HepG2 (cell line): ENCODE measurements around the gene OSCP1. TPM values are rescaled to one million over a fixed set of nuclear protein-coding genes. Genes with fewer than 3 reads are reported as not detected.

ENCODE experiments used
- CC2D1A ChIP-seq: sonication (generic); formaldehyde crosslinking; IDR thresholded peaks from 2 replicates; pipeline ENCODE4 v1.8.1; 2023; ENCODE audit warnings: mild to moderate bottlenecking, missing genetic modification reagents
- DRAP1 ChIP-seq: IDR thresholded peaks from 2 replicates; pipeline ENCODE4 v1.6.1; 2016; ENCODE audit warnings: missing genetic modification reagents, missing compliant biosample characterization
- FOXA1 ChIP-seq, 2 experiments: fragments of 450-650 bp in 1 of 2; sonication (generic) in 1 of 2; formaldehyde crosslinking in 1 of 2; IDR thresholded peaks; 2 replicates each; pipeline versions ENCODE4 v1.4.0 to v1.6.1; 2016 to 2020; ENCODE audit warnings: missing genetic modification reagents in 1 of 2
- IRF2 ChIP-seq: IDR thresholded peaks from 2 replicates; pipeline ENCODE4 v1.6.1; 2018; ENCODE audit warnings: missing genetic modification reagents, missing compliant biosample characterization
- NFRKB ChIP-seq: fragments of 450-650 bp; IDR thresholded peaks from 2 replicates; pipeline ENCODE4 v1.6.1; 2017
- PCBP2 ChIP-seq: fragments of 200-400 bp; formaldehyde crosslinking; optimal IDR thresholded peaks from 2 replicates; pipeline ENCODE3; 2018; ENCODE audit warnings: low read length, low read depth; ENCODE audit not compliant: poor library complexity, severe bottlenecking
- PHF5A ChIP-seq: IDR thresholded peaks from one replicate; pipeline ENCODE4 v1.6.1; 2018; ENCODE audit warnings: low read depth, missing genetic modification reagents; ENCODE audit not compliant: unreplicated experiment
- SNAPC4 ChIP-seq: sonication (generic); formaldehyde crosslinking; IDR thresholded peaks from 2 replicates; pipeline ENCODE4 v1.4.0; 2020; ENCODE audit warnings: mild to moderate bottlenecking, missing genetic modification reagents
- TFDP2 ChIP-seq: sonication (generic); formaldehyde crosslinking; IDR thresholded peaks from 2 replicates; pipeline ENCODE4 v1.4.0; 2020; ENCODE audit warnings: missing genetic modification reagents
- ZNF205 ChIP-seq: IDR thresholded peaks from 2 replicates; pipeline ENCODE4 v1.6.1; 2018; ENCODE audit warnings: missing biosample characterization, missing genetic modification reagents
- ZNF512 ChIP-seq: sonication (generic); formaldehyde crosslinking; IDR thresholded peaks from 2 replicates; pipeline ENCODE4 v1.4.0; 2020; ENCODE audit warnings: mild to moderate bottlenecking, missing genetic modification reagents
- ZSCAN30 ChIP-seq: sonication (generic); formaldehyde crosslinking; IDR thresholded peaks from 2 replicates; pipeline ENCODE4 v1.5.0; 2020; ENCODE audit warnings: mild to moderate bottlenecking, missing genetic modification reagents
- polyA plus RNA-seq, 8 experiments: library from polyadenylated mRNA; depleted of rRNA in 3 of 8; stranded (reverse) in 7 of 8; unstranded in 1 of 8; fragments of >200 nt; fragmentation: Illumina TruSeq in 4 of 8; extraction: Trizol in 4 of 8; gene quantifications; 2 replicates each; pipeline versions ENCODE4 v1.2.1 to v1.2.3, GENCODE V29; 2011 to 2016; ENCODE audit warnings: low read depth in 4 of 8, missing spikeins in 1 of 8, mixed read lengths in 1 of 8; ENCODE audit not compliant: insufficient read depth in 1 of 8
- total RNA-seq, 5 experiments: library from RNA; depleted of rRNA; stranded (reverse); fragments of >200 nt; fragmentation: Illumina TruSeq; extraction: Trizol; gene quantifications; 2 replicates each; pipeline ENCODE4 v1.2.3, GENCODE V29; 2016; ENCODE audit warnings: low read depth in 1 of 5
- TF ChIP-seq, protein P1 (sequence below): sonication (generic); formaldehyde crosslinking; IDR thresholded peaks from 2 replicates; pipeline ENCODE4 v1.9.0; 2022; ENCODE audit warnings: low read depth, missing genetic modification reagents
- TF ChIP-seq, protein P2 (sequence below): sonication (generic); formaldehyde crosslinking; IDR thresholded peaks from 2 replicates; pipeline ENCODE4 v1.5.0; 2020; ENCODE audit warnings: missing genetic modification reagents
- TF ChIP-seq, protein P3 (sequence below): IDR thresholded peaks from 2 replicates; pipeline ENCODE4 v1.6.1; 2016; ENCODE audit warnings: missing compliant biosample characterization, missing genetic modification reagents, borderline replicate concordance

The OSCP1 gene
- total and polyA plus RNA-seq, 2 of the 13 experiments (the other 11 are each of a cell fraction or from before 2014, with no cell fraction given) = 0.60 to 0.84 TPM

- TF ChIP-seq FOXA1 (IDR thresholded peaks at IDR 0.05) (no peak), FOXA1 (CRISPR knock-in tag; IDR thresholded peaks at IDR 0.05) (peak; percentile 68), TFDP2 (peak; percentile 82), NFRKB (peak; percentile 55; the same call in 1 of the 2 replicates), ZNF512 (no peak), PHF5A (CRISPR knock-in tag) (peak; percentile 97), PCBP2 (no peak), ZSCAN30 (CRISPR knock-in tag) (no peak), CC2D1A (CRISPR knock-in tag) (no peak), SNAPC4 (no peak), ZNF205 (CRISPR knock-in tag) (peak; percentile 49; the same call in 1 of the 2 replicates), IRF2 (peak; percentile 97), DRAP1 (CRISPR knock-in tag) (peak; percentile 94)
- TF ChIP-seq, protein P1, sequence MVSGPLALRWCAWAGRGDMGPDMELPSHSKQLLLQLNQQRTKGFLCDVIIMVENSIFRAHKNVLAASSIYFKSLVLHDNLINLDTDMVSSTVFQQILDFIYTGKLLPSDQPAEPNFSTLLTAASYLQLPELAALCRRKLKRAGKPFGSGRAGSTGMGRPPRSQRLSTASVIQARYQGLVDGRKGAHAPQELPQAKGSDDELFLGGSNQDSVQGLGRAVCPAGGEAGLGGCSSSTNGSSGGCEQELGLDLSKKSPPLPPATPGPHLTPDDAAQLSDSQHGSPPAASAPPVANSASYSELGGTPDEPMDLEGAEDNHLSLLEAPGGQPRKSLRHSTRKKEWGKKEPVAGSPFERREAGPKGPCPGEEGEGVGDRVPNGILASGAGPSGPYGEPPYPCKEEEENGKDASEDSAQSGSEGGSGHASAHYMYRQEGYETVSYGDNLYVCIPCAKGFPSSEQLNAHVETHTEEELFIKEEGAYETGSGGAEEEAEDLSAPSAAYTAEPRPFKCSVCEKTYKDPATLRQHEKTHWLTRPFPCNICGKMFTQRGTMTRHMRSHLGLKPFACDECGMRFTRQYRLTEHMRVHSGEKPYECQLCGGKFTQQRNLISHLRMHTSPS = peak; percentile 42; the same call in 1 of the 2 replicates
- TF ChIP-seq, protein P2, sequence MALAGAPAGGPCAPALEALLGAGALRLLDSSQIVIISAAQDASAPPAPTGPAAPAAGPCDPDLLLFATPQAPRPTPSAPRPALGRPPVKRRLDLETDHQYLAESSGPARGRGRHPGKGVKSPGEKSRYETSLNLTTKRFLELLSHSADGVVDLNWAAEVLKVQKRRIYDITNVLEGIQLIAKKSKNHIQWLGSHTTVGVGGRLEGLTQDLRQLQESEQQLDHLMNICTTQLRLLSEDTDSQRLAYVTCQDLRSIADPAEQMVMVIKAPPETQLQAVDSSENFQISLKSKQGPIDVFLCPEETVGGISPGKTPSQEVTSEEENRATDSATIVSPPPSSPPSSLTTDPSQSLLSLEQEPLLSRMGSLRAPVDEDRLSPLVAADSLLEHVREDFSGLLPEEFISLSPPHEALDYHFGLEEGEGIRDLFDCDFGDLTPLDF (CRISPR knock-in tag) = peak; percentile 45; the same call in 1 of the 2 replicates
- TF ChIP-seq, protein P3, sequence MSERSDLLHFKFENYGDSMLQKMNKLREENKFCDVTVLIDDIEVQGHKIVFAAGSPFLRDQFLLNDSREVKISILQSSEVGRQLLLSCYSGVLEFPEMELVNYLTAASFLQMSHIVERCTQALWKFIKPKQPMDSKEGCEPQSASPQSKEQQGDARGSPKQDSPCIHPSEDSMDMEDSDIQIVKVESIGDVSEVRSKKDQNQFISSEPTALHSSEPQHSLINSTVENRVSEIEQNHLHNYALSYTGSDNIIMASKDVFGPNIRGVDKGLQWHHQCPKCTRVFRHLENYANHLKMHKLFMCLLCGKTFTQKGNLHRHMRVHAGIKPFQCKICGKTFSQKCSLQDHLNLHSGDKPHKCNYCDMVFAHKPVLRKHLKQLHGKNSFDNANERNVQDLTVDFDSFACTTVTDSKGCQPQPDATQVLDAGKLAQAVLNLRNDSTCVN (CRISPR knock-in tag) = peak; percentile 71
Observed at GRCh38 chr1:36463803-36464604, 13.8 kb upstream of the OSCP1 start, which contains the start of gene MRPS15 (continued).
